Neuronal stem cell (in vitro differentiated cells): Measurements from ENCODE around the gene CENPP.
A peak's percentile ranks its signal among the peaks of the same experiment; 100 is the strongest.

Experiments
- DNase-seq: peaks from one replicate; pipeline ENCODE4 v3.0.0-alpha.2; 2013; ENCODE audit warnings: low spot score
- H2AFZ ChIP-seq: one replicate; pipeline ENCODE4 v1.6.1; 2013; ENCODE audit warnings: mild to moderate bottlenecking, low read length, inconsistent platforms
- H2AK5ac ChIP-seq: 2 replicates; pipeline ENCODE4 v1.6.1; 2013; ENCODE audit warnings: low read depth, mild to moderate bottlenecking, inconsistent platforms, low read length, moderate library complexity, mixed read lengths
- H2BK120ac ChIP-seq: 2 replicates; pipeline ENCODE4 v1.6.1; 2013; ENCODE audit warnings: low read depth, mild to moderate bottlenecking, inconsistent platforms, low read length, moderate library complexity, mixed read lengths
- H2BK12ac ChIP-seq: one replicate; pipeline ENCODE4 v1.6.1; 2013; ENCODE audit warnings: low read length, inconsistent platforms
- H2BK15ac ChIP-seq: 2 replicates; pipeline ENCODE4 v1.6.1; 2013; ENCODE audit warnings: mild to moderate bottlenecking, low read length, inconsistent platforms, mixed read lengths
- H2BK5ac ChIP-seq: one replicate; pipeline ENCODE4 v1.6.1; 2013; ENCODE audit warnings: inconsistent platforms, mild to moderate bottlenecking, low read length, moderate library complexity
- H3K14ac ChIP-seq: one replicate; pipeline ENCODE4 v1.6.1; 2013; ENCODE audit warnings: low read length, inconsistent platforms
- H3K18ac ChIP-seq: 2 replicates; pipeline ENCODE4 v1.6.1; 2013; ENCODE audit warnings: low read length, inconsistent platforms
- H3K23ac ChIP-seq: 2 replicates; pipeline ENCODE4 v1.6.1; 2013; ENCODE audit warnings: low read depth, mild to moderate bottlenecking, mixed read lengths, low read length, inconsistent platforms; ENCODE audit not compliant: poor library complexity
- H3K27ac ChIP-seq: replicated peaks from 3 replicates; pipeline ENCODE4 v1.5.1; 2013; ENCODE audit warnings: low read length, inconsistent platforms
- H3K27me3 ChIP-seq, 3 experiments: 2 replicates each; pipeline ENCODE4 v1.6.1; 2013; ENCODE audit warnings: low read length in 3 of 3, mild to moderate bottlenecking in 2 of 3, inconsistent platforms in 1 of 3, low read depth in 1 of 3, mixed read lengths in 1 of 3, moderate library complexity in 1 of 3; ENCODE audit not compliant: control insufficient read depth in 3 of 3, insufficient read depth in 3 of 3
- H3K36me3 ChIP-seq, 2 donors: replicated peaks in 1 of 2; 2 replicates each; pipeline ENCODE4 v1.6.1; 2013; ENCODE audit warnings: low read length in 2 of 2; ENCODE audit not compliant: control insufficient read depth in 2 of 2, insufficient read depth in 2 of 2
- H3K4ac ChIP-seq: 2 replicates; pipeline ENCODE4 v1.6.1; 2013; ENCODE audit warnings: inconsistent platforms, mild to moderate bottlenecking, low read length, moderate library complexity
- H3K4me1 ChIP-seq, 2 donors: 1 replicate in 1 of 2; 2 replicates in 1 of 2; pipeline ENCODE4 v1.6.1; 2013; ENCODE audit warnings: low read length in 2 of 2, low read depth in 1 of 2; ENCODE audit not compliant: control insufficient read depth in 2 of 2, insufficient read depth in 1 of 2
- H3K4me2 ChIP-seq: one replicate; pipeline ENCODE4 v1.6.1; 2013; ENCODE audit warnings: mild to moderate bottlenecking, low read length, inconsistent platforms; ENCODE audit not compliant: insufficient read depth, poor library complexity, severe bottlenecking
- H3K4me3 ChIP-seq, 2 donors: 2 replicates each; pipeline ENCODE4 v1.5.1; 2013; ENCODE audit warnings: low read length in 2 of 2, mild to moderate bottlenecking in 2 of 2, inconsistent platforms in 1 of 2, moderate library complexity in 1 of 2
- H3K79me1 ChIP-seq: one replicate; pipeline ENCODE4 v1.6.1; 2013; ENCODE audit warnings: low read depth, mild to moderate bottlenecking, inconsistent platforms, low read length, moderate library complexity
- H3K9ac ChIP-seq: one replicate; pipeline ENCODE4 v1.6.1; 2013; ENCODE audit warnings: mild to moderate bottlenecking, low read depth, low read length, inconsistent platforms; ENCODE audit not compliant: poor library complexity
- H3K9me3 ChIP-seq, 2 donors: replicated peaks in 1 of 2; 2 replicates each; pipeline versions ENCODE3 to v1.6.1; 2013; ENCODE audit warnings: low read length in 2 of 2, mild to moderate bottlenecking in 2 of 2, inconsistent platforms in 1 of 2, low read depth in 1 of 2, mixed read lengths in 1 of 2, moderate library complexity in 1 of 2; ENCODE audit not compliant: control insufficient read depth in 2 of 2, insufficient read depth in 1 of 2
- H4K8ac ChIP-seq: one replicate; pipeline ENCODE4 v1.6.1; 2013; ENCODE audit warnings: low read depth, mild to moderate bottlenecking, inconsistent platforms, low read length, moderate library complexity
- H4K91ac ChIP-seq: one replicate; pipeline ENCODE4 v1.6.1; 2013; ENCODE audit warnings: low read length, low read depth, mild to moderate bottlenecking, inconsistent platforms; ENCODE audit not compliant: poor library complexity
- WGBS, 2 donors: extraction: QIAGEN DNeasy Blood & Tissue Kit; methylation state at CpG; one replicate each; pipeline ENCODE4 v1.1.7; 2013; ENCODE audit warnings: missing lambda C conversion rate in 2 of 2, mixed read lengths in 1 of 2; ENCODE audit not compliant: insufficient read length in 2 of 2, insufficient replicate concordance in 1 of 2; ENCODE audit errors: extremely low coverage in 2 of 2; 5-methylcytosine and 5-hydroxymethylcytosine counted together

CENPP gene

GRCh38 chr9:92666912-92667532 lies 341.3 kb downstream of the CENPP start:
- peaks cover 2 to 19% of the 10 kb centered on the region in 2 donors for H3K36me3 ChIP-seq
- H3K4me3 ChIP-seq: no peak overlapping the region
- no peaks in the 10 kb centered on the region for H3K27me3 ChIP-seq
- DNase-seq: no peak
- H3K9me3 ChIP-seq: no peaks in the 10 kb centered on the region
- peaks cover 14 to 16% of the 10 kb centered on the region in 2 donors for H3K4me1 ChIP-seq
- H3K14ac ChIP-seq: no peak overlapping the region
- no peak overlapping the region for H4K8ac ChIP-seq
- H2BK120ac ChIP-seq: no peak overlapping the region
- H2AK5ac ChIP-seq: no peak overlapping the region
- no peak overlapping the region for H3K4me2 ChIP-seq
- no peak overlapping the region for H4K91ac ChIP-seq
- H2BK15ac ChIP-seq: no peak overlapping the region
- H3K79me1 ChIP-seq: peaks cover 16% of the 10 kb centered on the region
- no CpG with 5 or more reads among the region's 8 CpGs for WGBS, 2 donors
- no peak overlapping the region for H3K9ac ChIP-seq
- H3K18ac ChIP-seq: no peak overlapping the region
- H3K23ac ChIP-seq: no peak overlapping the region
- H2AFZ ChIP-seq: no peak overlapping the region
- no peak overlapping the region for H3K27ac ChIP-seq
- H2BK5ac ChIP-seq: peak overlapping the region; percentile 3
- H2BK12ac ChIP-seq: no peak overlapping the region
- H3K4ac ChIP-seq: no peak overlapping the region

DNA sequence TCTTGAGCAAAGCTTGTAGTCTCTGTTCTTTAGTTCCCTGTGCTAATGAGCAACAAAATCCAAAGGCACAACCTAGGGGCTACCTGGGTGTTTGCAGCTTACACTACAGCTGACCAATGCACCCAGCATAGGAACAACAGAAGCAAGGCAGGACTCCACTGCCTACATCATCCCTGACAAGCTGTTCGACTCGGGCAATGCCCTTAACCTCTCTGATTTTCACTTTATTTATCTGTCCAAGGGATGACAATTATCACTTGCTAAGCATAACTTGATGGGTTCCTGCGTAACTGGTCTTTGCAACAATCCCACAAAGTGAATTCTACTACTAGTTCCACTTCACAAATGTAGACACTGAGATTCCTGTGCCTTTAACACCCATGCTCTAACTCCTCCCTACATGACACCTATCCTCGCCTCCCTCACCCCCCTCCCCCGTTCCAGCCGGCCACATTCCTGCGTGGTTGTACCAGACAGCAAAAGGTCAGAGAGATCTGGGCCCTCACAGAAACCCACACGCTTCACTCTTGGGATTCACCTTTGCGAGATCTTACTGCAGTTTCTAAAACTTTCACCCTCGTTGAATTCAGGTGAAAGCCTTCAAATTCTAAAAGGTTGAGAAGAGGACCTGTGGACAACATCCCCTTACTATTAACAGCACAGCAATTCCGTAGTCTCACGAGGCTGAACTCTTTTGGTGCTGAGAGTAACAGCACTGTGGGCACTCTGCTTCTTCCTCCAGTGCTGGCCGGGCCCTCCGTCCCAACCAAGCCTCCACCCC lies 343.2 kb downstream of the CENPP start:
- Histone ChIP-seq H3K4me1 (peaks cover 14 to 16% of the 10 kb centered on the region in 2 donors), H2BK12ac (no peak overlapping the region), H3K27ac (no peak overlapping the region), H2AK5ac (peak overlapping the region; percentile 86), H2BK15ac (peak overlapping the region; percentile 31), H3K9me3 (no peaks in the 10 kb centered on the region), H3K23ac (peak overlapping the region; percentile 87), H3K79me1 (peaks cover 12% of the 10 kb centered on the region), H3K4me2 (peak overlapping the region; percentile 90), H3K14ac (no peak overlapping the region), H3K9ac (peak overlapping the region; percentile 88), H4K8ac (no peak overlapping the region), H4K91ac (peak overlapping the region; percentile 15), H2BK5ac (peak overlapping the region; percentile 44), H3K18ac (no peak overlapping the region), H3K27me3 (no peaks in the 10 kb centered on the region), H3K4ac (no peak overlapping the region), H2AFZ (peak overlapping the region; percentile 93), H2BK120ac (no peak overlapping the region), H3K4me3 (peak overlapping the region; percentile 93 to 98), H3K36me3 (peaks cover 2 to 13% of the 10 kb centered on the region in 2 donors)
- DNase-seq: no peak
- no CpG with 5 or more reads among the region's 14 CpGs for whole genome bisulfite sequencing, 2 donors

- Histone ChIP-seq H3K18ac (peak overlapping the region; percentile 70), H3K23ac (peak overlapping the region; percentile 87), H2BK5ac (peak overlapping the region; percentile 44), H3K36me3 (peaks cover 2 to 13% of the 10 kb centered on the region in 2 donors), H3K27ac (no peak overlapping the region), H3K14ac (no peak overlapping the region), H3K9me3 (no peaks in the 10 kb centered on the region), H2AFZ (peak overlapping the region; percentile 93), H4K91ac (no peak overlapping the region), H4K8ac (no peak overlapping the region), H3K9ac (peak overlapping the region; percentile 88), H3K79me1 (peaks cover 11% of the 10 kb centered on the region), H2BK120ac (no peak overlapping the region), H3K27me3 (no peaks in the 10 kb centered on the region), H3K4me1 (peaks cover 14% of the 10 kb centered on the region in 2 donors), H3K4me3 (peak overlapping the region; percentile 93 to 98), H2BK15ac (peak overlapping the region; percentile 31), H3K4ac (no peak overlapping the region), H2AK5ac (peak overlapping the region; percentile 86), H3K4me2 (peak overlapping the region; percentile 90), H2BK12ac (no peak overlapping the region)
- WGBS, 2 donors: no CpG with 5 or more reads among the region's 29 CpGs
- DNase-seq: no peak
These were observed 343.8 kb downstream of the CENPP start for GRCh38 chr9:92669527-92669889.
